Hepatocyte (in vitro differentiated cells): ENCODE data around the gene ZBTB16.

Experiments
- EZH2 ChIP-seq: fragments of 200-600 bp; sonication (generic); IDR thresholded peaks from 2 replicates; pipeline ENCODE4 v1.6.1; 2016; ENCODE audit warnings: antibody characterized with exemption, mild to moderate bottlenecking, borderline replicate concordance
- EZH2phosphoT487 ChIP-seq: fragments of 200-600 bp; sonication (generic); IDR thresholded peaks from one replicate; pipeline ENCODE4 v1.6.1; 2018; ENCODE audit warnings: antibody characterized with exemption, mild to moderate bottlenecking, low read depth, moderate library complexity; ENCODE audit not compliant: unreplicated experiment, severe bottlenecking
- TF ChIP-seq, protein P1 (sequence below): fragments of 200-600 bp; sonication (generic); IDR thresholded peaks from 2 replicates; pipeline ENCODE4 v1.5.1; 2016; ENCODE audit warnings: antibody characterized with exemption, mild to moderate bottlenecking; ENCODE audit not compliant: poor library complexity

DNA sequence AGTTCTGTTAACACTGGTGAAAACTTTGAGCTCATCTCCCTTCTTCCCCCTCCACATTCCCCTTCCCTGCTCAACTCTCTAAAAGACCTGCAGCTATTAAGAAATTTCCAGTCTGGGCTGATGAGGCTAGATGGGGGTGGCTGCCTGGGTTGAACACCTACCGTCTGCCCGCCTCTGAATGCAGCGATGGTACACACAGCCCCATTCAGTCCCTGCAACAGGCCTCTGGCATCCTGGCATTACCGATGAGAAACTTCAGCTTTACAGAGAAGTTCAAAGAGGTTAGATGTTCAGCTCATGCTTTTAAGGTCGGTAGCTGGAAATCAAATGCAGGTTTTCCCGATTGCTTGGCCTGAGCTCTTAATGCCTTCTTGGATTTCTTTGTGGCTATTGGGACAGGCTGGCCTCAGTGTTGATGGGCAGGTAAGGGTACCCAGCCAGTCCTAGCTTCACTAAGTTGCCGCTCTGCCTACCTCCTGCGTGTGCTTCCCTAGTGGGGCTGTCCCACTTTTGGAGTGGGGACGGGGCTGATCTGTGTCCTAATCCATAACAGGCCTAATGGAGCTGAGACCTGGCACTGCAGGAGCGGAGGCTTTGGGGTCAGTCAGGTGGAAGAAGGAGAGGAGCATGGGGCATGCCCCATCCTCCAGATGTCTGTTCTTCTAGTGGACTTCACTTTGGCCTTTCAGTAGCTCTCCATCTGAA, 49.1 kb downstream of the ZBTB16 start:
- TF ChIP-seq EZH2 (no peak), EZH2phosphoT487 (no peak)
- TF ChIP-seq, protein P1, sequence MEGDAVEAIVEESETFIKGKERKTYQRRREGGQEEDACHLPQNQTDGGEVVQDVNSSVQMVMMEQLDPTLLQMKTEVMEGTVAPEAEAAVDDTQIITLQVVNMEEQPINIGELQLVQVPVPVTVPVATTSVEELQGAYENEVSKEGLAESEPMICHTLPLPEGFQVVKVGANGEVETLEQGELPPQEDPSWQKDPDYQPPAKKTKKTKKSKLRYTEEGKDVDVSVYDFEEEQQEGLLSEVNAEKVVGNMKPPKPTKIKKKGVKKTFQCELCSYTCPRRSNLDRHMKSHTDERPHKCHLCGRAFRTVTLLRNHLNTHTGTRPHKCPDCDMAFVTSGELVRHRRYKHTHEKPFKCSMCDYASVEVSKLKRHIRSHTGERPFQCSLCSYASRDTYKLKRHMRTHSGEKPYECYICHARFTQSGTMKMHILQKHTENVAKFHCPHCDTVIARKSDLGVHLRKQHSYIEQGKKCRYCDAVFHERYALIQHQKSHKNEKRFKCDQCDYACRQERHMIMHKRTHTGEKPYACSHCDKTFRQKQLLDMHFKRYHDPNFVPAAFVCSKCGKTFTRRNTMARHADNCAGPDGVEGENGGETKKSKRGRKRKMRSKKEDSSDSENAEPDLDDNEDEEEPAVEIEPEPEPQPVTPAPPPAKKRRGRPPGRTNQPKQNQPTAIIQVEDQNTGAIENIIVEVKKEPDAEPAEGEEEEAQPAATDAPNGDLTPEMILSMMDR = no peak
